NCI-H128 (cell line): ENCODE measurements around the gene ERGIC1.
"Not testable (repeated sequence)": the region's sequence is repeated elsewhere in the genome, so short reads cannot be mapped to it uniquely, and the experiment has no call there.

Experiments
- DNase-seq: peaks from one replicate; lab custom pipeline; 2025; ENCODE audit not compliant: unreplicated experiment; lab: John Stamatoyannopoulos, UW

Gene ERGIC1

GRCh38 chr5:172800088-172800551 lies 33.9 kb upstream of the ERGIC1 start:
- no peak for DNase-seq

DNA sequence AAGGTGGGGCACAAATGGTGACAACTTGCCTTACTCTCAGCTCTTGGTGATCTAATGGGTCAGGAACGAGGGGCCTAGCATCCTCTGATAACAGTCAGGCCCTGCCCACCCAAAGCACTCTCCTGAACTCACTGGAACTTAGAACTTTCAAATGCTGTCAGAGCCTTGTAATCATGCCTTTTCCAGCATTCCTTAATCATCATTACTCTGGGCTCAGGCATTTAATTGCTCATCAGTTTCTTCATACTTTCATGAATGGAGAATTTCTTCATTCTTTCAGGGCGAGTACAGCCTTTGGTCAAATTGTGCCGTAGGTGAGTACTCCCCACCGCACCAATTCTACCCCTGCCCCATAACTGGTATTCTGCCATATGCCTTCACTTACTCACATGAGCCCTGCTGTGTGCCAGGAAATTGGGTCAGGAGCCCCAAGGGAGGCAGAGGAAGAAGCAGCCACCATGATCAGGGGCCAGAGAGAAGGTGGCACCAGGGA lies 32.8 kb upstream of the ERGIC1 start:
- DNase-seq = no peak

DNA sequence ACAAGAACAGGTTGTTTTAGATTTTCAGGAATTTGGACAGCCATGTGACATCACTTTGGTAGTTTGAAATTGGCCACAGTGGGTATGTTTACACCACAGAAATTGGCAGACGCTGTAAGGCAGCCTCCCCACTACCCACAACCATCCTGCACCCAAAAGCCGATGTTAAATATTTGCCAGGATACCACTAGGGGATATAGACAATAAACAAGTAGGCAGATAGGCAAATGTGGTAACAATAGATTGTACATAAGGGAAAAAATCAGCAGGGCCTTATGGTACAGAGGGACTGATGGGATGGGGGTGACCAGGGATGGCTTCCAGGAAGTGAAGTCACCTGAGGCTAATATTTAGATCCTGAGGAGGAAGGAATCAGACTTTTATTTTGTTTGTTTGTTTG lies 31.9 kb upstream of the ERGIC1 start:
- DNase-seq = no peak

DNA sequence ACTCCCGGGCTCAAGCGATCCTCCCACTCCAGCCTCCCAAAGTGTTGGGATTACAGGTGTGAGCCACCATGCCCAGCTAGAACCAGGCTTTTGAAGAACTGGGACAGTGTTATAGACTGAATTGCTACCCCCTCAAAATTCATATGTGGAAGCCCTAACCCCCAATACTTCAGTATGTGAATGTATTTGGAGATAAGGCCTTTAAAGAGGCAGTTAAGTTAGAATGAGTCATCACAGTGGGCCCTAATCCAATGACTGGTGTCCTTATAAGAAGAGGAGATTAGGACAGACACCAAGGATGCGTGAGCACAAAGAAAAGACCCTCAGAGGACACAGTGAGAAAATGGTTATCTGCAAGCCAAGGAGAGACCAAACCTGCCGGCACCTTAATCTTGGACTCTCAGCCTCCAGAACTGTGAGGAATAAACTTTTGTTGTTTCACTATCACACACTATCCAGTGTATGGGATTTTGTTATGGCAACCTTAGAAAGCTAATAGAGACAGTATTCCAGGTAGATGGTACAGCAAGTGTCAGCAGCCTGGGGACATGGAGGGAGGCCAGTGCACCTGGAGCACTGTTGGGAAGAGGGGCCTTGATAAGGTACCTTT lies 31.4 kb upstream of the ERGIC1 start:
- no peak for DNase-seq

GRCh38 chr5:172805018-172805683 lies 28.9 kb upstream of the ERGIC1 start:
- DNase-seq = no peak

GRCh38 chr5:172805736-172806255 lies 28.3 kb upstream of the ERGIC1 start:
- DNase-seq = no peak

DNA sequence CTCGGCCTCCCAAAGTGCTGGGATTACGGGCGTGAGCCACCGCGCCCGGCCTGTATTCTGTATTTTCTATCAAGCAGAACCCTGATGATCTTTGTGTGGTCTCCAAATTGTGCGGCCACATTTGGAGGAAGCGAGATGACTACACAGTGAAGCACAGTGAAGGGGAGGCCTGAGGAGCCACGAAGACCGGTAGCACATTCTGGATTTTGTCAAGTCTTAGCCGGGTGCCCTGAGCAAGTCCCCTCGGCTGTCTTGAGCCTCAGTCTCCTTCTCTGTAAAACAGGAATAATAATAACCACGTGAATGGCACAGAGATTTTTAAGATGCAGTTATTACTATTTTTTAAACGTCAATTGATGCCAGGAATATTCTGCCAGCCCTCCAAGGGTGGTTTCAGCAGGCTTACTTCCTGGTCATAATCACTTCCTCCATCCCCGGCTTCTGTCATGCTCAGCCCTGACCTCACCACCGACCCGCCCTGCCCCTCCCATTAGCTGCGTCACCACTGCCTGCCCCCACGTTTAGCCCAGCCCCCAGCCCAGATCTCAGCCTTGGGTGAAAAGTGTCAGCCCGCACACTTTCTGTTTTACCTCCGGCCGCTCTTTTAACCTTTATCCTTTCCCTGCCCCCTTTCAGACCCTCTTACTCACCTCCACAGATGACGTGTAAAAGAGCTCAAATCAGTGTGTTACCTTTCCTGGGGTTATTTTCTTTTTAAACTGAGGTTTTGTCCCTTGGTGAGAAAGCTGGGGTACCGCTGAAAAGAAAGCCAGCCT lies 27.0 kb upstream of the ERGIC1 start:
- DNase-seq = no peak

DNA sequence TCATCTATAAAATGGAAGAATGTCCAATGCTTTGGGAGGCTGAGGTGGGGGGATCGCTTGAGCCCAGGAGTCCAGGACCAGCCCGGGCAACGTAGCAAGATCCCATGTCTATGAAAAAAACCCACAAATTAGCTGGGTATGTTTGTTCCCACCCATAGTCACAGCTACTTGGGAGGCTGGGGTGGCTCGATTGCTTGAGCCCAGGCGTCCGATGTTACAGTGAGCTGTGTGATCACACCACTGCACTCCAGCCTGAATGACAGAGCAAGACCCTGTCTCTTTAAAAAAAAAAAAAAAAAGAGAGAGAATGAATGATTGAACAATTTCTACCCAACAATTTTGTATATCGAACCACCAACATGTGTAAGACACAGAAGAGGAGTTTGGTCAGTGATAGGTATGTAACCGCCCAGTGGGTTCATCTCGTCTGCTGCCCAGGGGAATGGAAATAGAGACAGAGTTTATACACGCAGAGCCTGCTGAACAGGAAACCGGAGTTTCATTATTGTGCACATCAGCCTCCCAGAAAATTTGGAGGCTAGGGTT lies 26.2 kb upstream of the ERGIC1 start:
- DNase-seq = no peak

- DNase-seq = no peak
Observed at GRCh38 chr5:172809774-172810173, 24.3 kb upstream of the ERGIC1 start.

- not testable (repeated sequence) for DNase-seq
Observed at GRCh38 chr5:172810996-172811395, 23.1 kb upstream of the ERGIC1 start.

DNA sequence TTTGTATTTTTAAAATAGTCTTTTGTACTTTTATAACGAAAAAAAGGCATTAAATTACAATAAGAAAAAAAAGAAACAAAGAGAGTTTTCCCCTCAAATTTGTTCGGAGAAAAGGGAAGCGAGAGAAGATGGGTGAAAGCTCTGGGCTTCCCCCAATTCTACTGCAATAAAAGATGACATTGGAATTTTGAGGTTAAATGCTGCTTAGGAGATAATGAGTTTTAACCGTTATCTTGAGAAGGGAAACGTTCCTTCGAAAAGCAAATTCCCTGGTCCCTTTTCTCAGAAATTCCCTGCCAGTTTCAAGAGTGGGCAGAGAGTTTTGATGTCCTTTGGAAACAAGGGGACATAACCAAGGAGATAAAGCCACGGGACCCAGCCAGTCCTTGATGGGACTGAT lies 18.4 kb upstream of the ERGIC1 start:
- no peak for DNase-seq

DNA sequence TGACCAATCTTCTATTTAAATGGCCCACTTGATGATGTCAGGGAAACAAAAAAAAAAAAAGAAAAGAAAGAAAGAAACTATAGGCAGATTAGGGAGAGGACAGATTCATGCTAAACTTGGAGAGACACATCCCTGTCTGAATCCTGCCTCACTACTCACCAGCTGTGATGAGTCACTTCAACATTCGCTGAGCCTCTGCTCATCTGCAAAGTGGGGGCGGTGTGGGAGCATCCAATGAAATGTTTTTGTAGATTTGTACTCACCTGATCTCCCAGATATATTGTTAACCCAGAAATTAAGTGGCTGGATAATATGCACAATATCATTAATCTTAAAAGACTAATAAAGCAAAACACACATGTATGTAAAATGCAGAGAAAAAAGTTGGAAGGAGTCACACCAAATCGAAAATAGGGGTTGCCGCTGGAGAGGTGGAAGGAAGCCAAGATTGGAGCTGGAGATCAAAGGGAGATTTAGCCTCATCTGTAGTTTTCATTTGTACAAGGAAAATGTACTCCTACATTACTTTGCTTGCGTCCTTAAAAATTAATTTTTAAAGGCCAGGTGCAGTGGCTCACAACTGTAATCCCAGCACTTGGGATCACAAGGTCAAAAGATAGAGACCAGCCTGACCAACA lies 17.0 kb upstream of the ERGIC1 start:
- no peak for DNase-seq

DNA sequence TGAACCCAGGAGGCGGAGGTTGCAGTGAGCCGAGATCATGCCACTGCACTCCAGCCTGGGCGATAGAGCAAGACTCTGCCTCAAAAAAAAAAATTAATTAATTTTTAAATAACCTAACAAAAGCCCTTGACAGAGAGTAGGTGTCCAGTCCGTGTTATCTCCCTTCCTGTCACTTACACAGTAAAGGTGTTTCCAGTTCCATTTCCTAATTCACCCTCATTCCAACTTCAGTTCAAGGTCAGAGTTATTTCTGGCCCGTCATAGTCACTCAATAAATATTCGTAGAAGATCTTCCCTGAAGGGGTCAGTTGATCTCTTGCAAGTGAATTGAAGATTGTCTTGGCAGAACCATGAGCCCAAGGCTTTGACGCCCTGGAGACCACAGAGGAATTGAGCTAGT lies 16.4 kb upstream of the ERGIC1 start:
- DNase-seq = no peak

- DNase-seq = no peak
Observed at GRCh38 chr5:172818081-172818480, 16.0 kb upstream of the ERGIC1 start.

- DNase-seq = no peak
Observed at GRCh38 chr5:172819569-172819968, 14.5 kb upstream of the ERGIC1 start.

DNA sequence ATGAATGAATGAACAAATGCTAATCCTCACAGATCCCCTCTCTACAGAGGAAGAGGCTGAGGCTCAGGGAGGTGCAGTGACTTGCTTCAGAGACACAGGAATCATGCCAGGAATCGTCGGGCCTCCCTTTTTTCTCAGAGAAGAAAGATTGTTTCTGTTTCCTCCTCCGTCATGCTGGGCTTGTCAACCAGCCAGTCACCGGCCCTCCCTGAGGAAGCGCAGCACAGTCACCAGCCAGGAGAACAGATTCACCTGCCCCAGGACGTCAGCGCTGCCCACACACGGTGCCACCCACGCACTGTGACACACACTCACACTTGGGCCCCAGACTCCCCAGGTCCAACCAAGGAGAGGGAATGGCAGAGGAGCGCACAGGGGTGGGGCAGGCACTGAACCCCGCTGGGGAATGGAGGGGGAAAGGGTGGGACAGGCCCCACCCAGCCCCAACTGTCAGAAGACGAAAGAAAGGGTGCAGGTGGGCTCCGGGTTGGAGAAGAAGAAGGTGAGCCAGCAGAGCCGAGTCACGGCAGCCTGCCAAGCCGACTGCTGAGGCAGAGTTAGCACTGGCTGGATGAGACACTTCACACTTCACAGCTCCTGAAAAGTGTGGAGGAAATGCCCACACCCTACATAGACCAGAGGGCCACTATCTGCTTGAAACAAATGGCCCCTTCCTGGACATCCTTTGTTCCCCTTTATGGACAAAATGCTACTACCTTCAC lies 13.8 kb upstream of the ERGIC1 start:
- no peak for DNase-seq

DNA sequence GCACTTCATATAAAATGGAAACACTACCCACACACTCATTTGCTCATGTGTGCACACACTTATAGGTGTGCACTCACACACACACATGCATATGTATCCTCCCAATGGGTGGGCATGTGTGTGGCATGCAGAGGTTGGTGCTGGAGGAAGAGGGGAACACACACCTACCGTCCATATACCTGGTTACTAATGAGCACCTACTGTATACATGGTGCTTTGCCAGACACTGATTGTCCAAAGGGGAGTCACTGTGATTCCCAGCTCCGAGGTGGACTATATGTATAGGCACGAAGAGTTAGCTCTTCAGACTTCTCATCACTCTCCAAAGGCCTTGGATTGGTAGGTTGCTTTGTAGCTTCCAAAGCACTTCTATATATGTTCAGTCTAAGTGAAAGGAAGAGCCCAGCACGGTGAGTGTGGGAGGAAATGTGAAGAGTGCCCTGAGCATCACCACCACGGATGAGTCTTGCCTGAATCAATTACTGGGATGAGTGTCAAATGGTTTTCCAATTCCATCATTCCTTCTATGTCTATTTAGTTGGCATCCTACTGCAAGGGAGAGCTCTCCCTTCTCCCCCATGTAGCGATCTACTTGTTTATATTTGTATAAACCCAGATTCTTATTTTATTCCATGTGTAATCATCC lies 12.6 kb upstream of the ERGIC1 start:
- DNase-seq = no peak

GRCh38 chr5:172823840-172824362 lies 10.2 kb upstream of the ERGIC1 start:
- no peak for DNase-seq

- DNase-seq = no peak
Observed at GRCh38 chr5:172825610-172826204, 8.3 kb upstream of the ERGIC1 start.
